ENCODE data around the gene TENM3. TPM values are rescaled to one million over a fixed set of nuclear protein-coding genes. Genes with fewer than 3 reads are reported as not detected.
A peak's percentile ranks its signal among the peaks of the same experiment; 100 is the strongest.

TENM3 gene
- total and polyA plus RNA-seq, 2 of the 8 experiments (the other 6 are each of a cell fraction or from before 2014, with no cell fraction given): 36.9 to 69.3 TPM

- Histone ChIP-seq H3K23ac (ENCODE audit: insufficient read length) (no peak overlapping the region), H4K8ac (ENCODE audit: extremely low read depth, insufficient read depth, low read length) (no peak overlapping the region), H4K91ac (replicated peaks; ENCODE audit: insufficient read length, low read length) (no peak overlapping the region), H2BK12ac (ENCODE audit: low read depth, low read length) (no peak overlapping the region), H2BK5ac (ENCODE audit: low read depth, low read length) (no peak overlapping the region), H3K4ac (replicated peaks; ENCODE audit: insufficient read length, low read depth, low read length) (no peak overlapping the region), H2AK5ac (ENCODE audit: low read depth, low read length) (no peak overlapping the region), H3K36me3 (ENCODE audit: control insufficient read depth in 2 of 4, insufficient read depth in 4 of 4, low read length in 3 of 4) (no peaks in the 10 kb centered on the region; a peak in 1 of 8 replicates), H3K14ac (ENCODE audit: insufficient read length) (no peak overlapping the region), H4K20me1 (replicated peaks in 1 of 2; ENCODE audit: control insufficient read depth in 1 of 2, insufficient read depth in 2 of 2, low read length in 2 of 2) (no peaks in the 10 kb centered on the region), H3K4me2 (ENCODE audit: insufficient read depth in 1 of 2, low read depth in 2 of 2, low read length in 2 of 2) (no peak overlapping the region), H3K4me3 (ENCODE audit: extremely low read depth in 1 of 4, insufficient read depth in 2 of 4, low read depth in 3 of 4, low read length in 4 of 4) (no peak overlapping the region), H3K27ac (ENCODE audit: low read depth, low read length) (no peak overlapping the region), H3K79me1 (ENCODE audit: low read depth, low read length) (peaks cover 4% of the 10 kb centered on the region), H3K27me3 (replicated peaks in 1 of 4; ENCODE audit: control insufficient read depth in 3 of 4, extremely low read depth in 1 of 4, insufficient read depth in 3 of 4, low read length in 3 of 4) (no peaks in the 10 kb centered on the region), H3K79me2 (ENCODE audit: control insufficient read depth in 1 of 2, insufficient read depth in 2 of 2, low read length in 2 of 2) (0 out of 4 replicates have a peak, but pooled peaks cover 0 to 2% of the 10 kb centered on the region in 2 experiments), H2BK15ac (ENCODE audit: low read length) (no peak overlapping the region), H3K23me2 (ENCODE audit: low read depth, low read length) (no peaks in the 10 kb centered on the region), H3K9ac (replicated peaks in 1 of 4; ENCODE audit: extremely low read depth in 1 of 4, low read depth in 3 of 4, low read length in 3 of 4) (no peak overlapping the region), H3K9me3 (ENCODE audit: insufficient read depth in 2 of 2, low read depth in 1 of 2, low read length in 1 of 2) (no peaks in the 10 kb centered on the region), H2BK20ac (ENCODE audit: low read length) (no peak overlapping the region), H2BK120ac (replicated peaks; ENCODE audit: low read depth, low read length) (no peak overlapping the region), H3K18ac (ENCODE audit: extremely low read depth, low read length) (peak overlapping the region; percentile 51; the same call in 1 of the 2 replicates), H4K5ac (ENCODE audit: insufficient read length, low read depth, low read length) (no peak overlapping the region), H3K4me1 (replicated peaks in 1 of 4; ENCODE audit: control insufficient read depth in 3 of 4, insufficient read depth in 4 of 4, low read length in 3 of 4) (peaks cover 0 to 18% (median 7%) of the 10 kb centered on the region in 4 experiments; a peak in 5 of 7 replicates), H3K56ac (replicated peaks; ENCODE audit: insufficient read length, low read depth, low read length) (no peak overlapping the region), H2AFZ (ENCODE audit: low read length) (no peak overlapping the region)
- ChIA-PET POLR2A (ENCODE audit: partially characterized antibody) (no interaction called here), CTCF (ENCODE audit: partially characterized antibody) (no interaction called here)
- TF ChIP-seq RNF2 (IDR thresholded peaks at IDR 0.05; ENCODE audit: borderline replicate concordance, low read depth, low read length, missing control alignments, poor library complexity, severe bottlenecking) (no peak), GTF2F1 (IDR thresholded peaks at IDR 0.05; ENCODE audit: borderline replicate concordance, low read depth, low read length) (no peak)
- no peak for DNase-seq (ENCODE audit: low read depth in 1 of 2, low spot score in 2 of 2)
- no peak for FAIRE-seq
- WGBS, 2 experiments (ENCODE audit: extremely low coverage in 1 of 2, insufficient coverage in 1 of 2, insufficient read length in 1 of 2, insufficient replicate concordance in 2 of 2, low coverage in 1 of 2, low lambda C conversion rate in 2 of 2, missing lambda C conversion rate in 1 of 2): 97% methylated on average over 8 of the region's 8 CpGs; no CpG with 5 or more reads in 1 of the 2 experiments
These were observed 7.9 kb downstream of the TENM3 start for GRCh38 chr4:182251116-182251515.
